Activated CD4-positive, alpha-beta T cell treated with anti-CD3 and anti-CD28 coated beads for 36 hours (primary cell): ENCODE results near the gene GPX4. TPM values are rescaled to one million over a fixed set of nuclear protein-coding genes. Genes with fewer than 3 reads are reported as not detected.
A peak's percentile ranks its signal among the peaks of the same experiment; 100 is the strongest.

Experiments
- ATAC-seq: fragments of 200-7000 bp; cut with Tn5 transposase; one replicate; pipeline ENCODE4 v1.10.0; 2021; ENCODE audit warnings: mild to moderate bottlenecking, moderate library complexity
- CTCF ChIA-PET: fragments of 350-600 bp; sonication (Branson Sonifier 250); formaldehyde crosslinking; loops from one replicate; lab custom pipeline; 2021; ENCODE audit warnings: antibody characterized with exemption; lab: Charles Lee
- POLR2A ChIA-PET: fragments of 350-600 bp; sonication (Branson Sonifier 250); formaldehyde crosslinking; loops from one replicate; lab custom pipeline; 2021; ENCODE audit warnings: antibody characterized with exemption, inconsistent platforms; lab: Charles Lee
- DNase-seq: peaks from one replicate; pipeline ENCODE4 v3.0.0-alpha.2; 2020
- H3K27ac Mint-ChIP-seq: one replicate; pipeline ENCODE4 v1.8.0; 2021; ENCODE audit warnings: mixed read lengths
- H3K27me3 Mint-ChIP-seq: one replicate; pipeline ENCODE4 v1.8.0; 2021; ENCODE audit warnings: mixed read lengths
- H3K36me3 Mint-ChIP-seq: one replicate; pipeline ENCODE4 v1.8.0; 2021; ENCODE audit warnings: low read depth, mixed read lengths
- H3K4me1 Mint-ChIP-seq: one replicate; pipeline ENCODE4 v1.8.0; 2021; ENCODE audit warnings: mixed read lengths
- H3K4me3 Mint-ChIP-seq: one replicate; pipeline ENCODE4 v1.8.0; 2021; ENCODE audit warnings: mild to moderate bottlenecking, moderate library complexity, mixed read lengths
- H3K9me3 Mint-ChIP-seq: one replicate; pipeline ENCODE4 v1.8.0; 2021; ENCODE audit warnings: low read depth, mixed read lengths
- intact Hi-C, 2 experiments: fragments of 100-400 bp; cut with DNase I in 1 of 2; cut with micrococcal nuclease in 1 of 2; formaldehyde crosslinking; loops; one replicate each; pipeline versions ENCODE4 v1.14.2 to v1.15.1; 2022 to 2024; cut with DNase I, micrococcal nuclease
- total RNA-seq, 2 experiments: library from RNA; stranded (reverse); gene quantifications; one replicate each; pipeline ENCODE4 v1.2.3, GENCODE V29; 2021

GPX4 gene
- 100 to 1,000 TPM; 192 to 218 TPM for total RNA-seq

- Mint-ChIP-seq H3K36me3 (peaks cover 9% of the 10 kb centered on the region), H3K9me3 (peaks cover 4% of the 10 kb centered on the region), H3K4me3 (peak within 1 kb of the TSS; percentile 71), H3K27me3 (no peaks in the 10 kb centered on the region), H3K4me1 (peaks cover 52% of the 10 kb centered on the region), H3K27ac (peak within 1 kb of the TSS; percentile 83)
- DNase-seq (peak; percentile 100), ATAC-seq (peak; percentile 81)
- POLR2A ChIA-PET, result no interaction called here
- CTCF ChIA-PET, result interaction anchor here (0.8 to 1.8 kb wide), 3 partner anchors 9 to 138 kb away, joined by 3 read pairs; partner anchors contain the start of gene ATP5F1D
- intact Hi-C loops, result loop anchor here (1.0 to 5.0 kb wide), 10 partner anchors 22 to 165 kb away; partner anchors contain the start of genes ARHGAP45 (in 2 of the 2), ATP5F1D (in 2 of the 2), RNU6-2 (in 2 of the 2) and TMEM259 (in 2 of the 2)
These were observed at the start of gene GPX4 for GRCh38 chr19:1103708-1104310. TSS of gene GPX4 (plus strand) at chr19:1103994. CDS start at chr19:1104044, 50 bp downstream.

- peaks cover 21% of the 10 kb centered on the region for H3K36me3 Mint-ChIP-seq
- CTCF ChIA-PET, result interaction anchor here (0.7 to 0.8 kb wide), 2 partner anchors 9 to 63 kb away, joined by 3 read pairs; no protein-coding TSS in a partner anchor
- intact Hi-C loops, result no loop called here
- no peak overlapping the region for H3K4me3 Mint-ChIP-seq
- peaks cover 8% of the 10 kb centered on the region for H3K9me3 Mint-ChIP-seq
- POLR2A ChIA-PET, result no interaction called here
- H3K27ac Mint-ChIP-seq, result no peak overlapping the region
- H3K27me3 Mint-ChIP-seq, result no peaks in the 10 kb centered on the region
- ATAC-seq (no peak), DNase-seq (no peak)
- peaks cover 12% of the 10 kb centered on the region for H3K4me1 Mint-ChIP-seq
These were observed 49.4 kb upstream of the GPX4 start for GRCh38 chr19:1054102-1055027.

GRCh38 chr19:1055028-1055425 lies 48.8 kb upstream of the GPX4 start:
- no peak for DNase-seq
- intact Hi-C loops, result no loop called here
- H3K36me3 Mint-ChIP-seq, result peaks cover 21% of the 10 kb centered on the region
- H3K27me3 Mint-ChIP-seq, result no peaks in the 10 kb centered on the region
- H3K4me3 Mint-ChIP-seq, result no peak overlapping the region
- ChIA-PET CTCF (interaction anchor here (0.8 kb wide), 1 partner anchor 10 kb away, joined by 3 read pairs; no protein-coding TSS in a partner anchor), POLR2A (interaction anchor here (0.7 kb wide), 1 partner anchor 33 kb away, joined by 3 read pairs; no protein-coding TSS in a partner anchor)
- peaks cover 12% of the 10 kb centered on the region for H3K4me1 Mint-ChIP-seq
- no peak for ATAC-seq
- no peak overlapping the region for H3K27ac Mint-ChIP-seq
- H3K9me3 Mint-ChIP-seq, result peaks cover 8% of the 10 kb centered on the region

- Mint-ChIP-seq H3K4me3 (no peak overlapping the region), H3K27me3 (no peaks in the 10 kb centered on the region), H3K36me3 (peaks cover 21% of the 10 kb centered on the region), H3K9me3 (peaks cover 8% of the 10 kb centered on the region), H3K4me1 (peaks cover 12% of the 10 kb centered on the region), H3K27ac (no peak overlapping the region)
- intact Hi-C loops, result no loop called here
- DNase-seq (no peak), ATAC-seq (no peak)
- ChIA-PET CTCF (interaction anchor here (0.6 to 0.7 kb wide), 2 partner anchors 27 to 133 kb away, joined by 3 to 4 read pairs; no protein-coding TSS in a partner anchor), POLR2A (interaction anchor here (0.7 kb wide), 1 partner anchor 32 kb away, joined by 3 read pairs; no protein-coding TSS in a partner anchor)
These were observed 47.7 kb upstream of the GPX4 start for GRCh38 chr19:1055886-1056620.

GRCh38 chr19:1057176-1057855 lies 46.5 kb upstream of the GPX4 start:
- H3K27ac Mint-ChIP-seq, result no peak overlapping the region
- intact Hi-C loops, result no loop called here
- DNase-seq, result peak; percentile 56

GRCh38 chr19:1058112-1058511 lies 45.7 kb upstream of the GPX4 start:
- no peaks in the 10 kb centered on the region for H3K27me3 Mint-ChIP-seq
- H3K4me3 Mint-ChIP-seq, result no peak overlapping the region
- no peak for ATAC-seq
- intact Hi-C loops, result no loop called here
- POLR2A ChIA-PET, result interaction anchor here (1.3 kb wide), 1 partner anchor 37 kb away, joined by 3 read pairs; the partner anchor contains the start of gene RNU6-2
- DNase-seq, result no peak
- CTCF ChIA-PET, result interaction anchor here (0.6 to 0.7 kb wide), 2 partner anchors 17 to 32 kb away, joined by 3 to 6 read pairs; no protein-coding TSS in a partner anchor
- H3K36me3 Mint-ChIP-seq, result peaks cover 21% of the 10 kb centered on the region
- H3K4me1 Mint-ChIP-seq, result peaks cover 12% of the 10 kb centered on the region
- peaks cover 8% of the 10 kb centered on the region for H3K9me3 Mint-ChIP-seq
- H3K27ac Mint-ChIP-seq, result peak overlapping the region; percentile 13

More at GRCh38 chr19:1057176-1057855, 46.5 kb upstream of the GPX4 start:
- Mint-ChIP-seq H3K4me3 (no peak overlapping the region), H3K36me3 (peaks cover 21% of the 10 kb centered on the region), H3K4me1 (peaks cover 12% of the 10 kb centered on the region), H3K9me3 (peaks cover 8% of the 10 kb centered on the region), H3K27me3 (no peaks in the 10 kb centered on the region)
- peak; percentile 68 for ATAC-seq
- POLR2A ChIA-PET, result interaction anchor here (0.6 to 1.3 kb wide), 2 partner anchors 27 to 36 kb away, joined by 3 read pairs; partner anchors contain the start of gene RNU6-2
- CTCF ChIA-PET, result interaction anchor here (0.7 kb wide), 1 partner anchor 16 kb away, joined by 6 read pairs; no protein-coding TSS in a partner anchor

- intact Hi-C loops, result loop anchor here in 1 of 2 experiments (10.0 kb wide), 1 partner anchor 794 kb away; no protein-coding TSS in a partner anchor
- Mint-ChIP-seq H3K4me1 (peaks cover 29% of the 10 kb centered on the region), H3K27me3 (no peaks in the 10 kb centered on the region), H3K4me3 (no peak overlapping the region), H3K9me3 (peaks cover 8% of the 10 kb centered on the region), H3K36me3 (peaks cover 21% of the 10 kb centered on the region), H3K27ac (no peak overlapping the region)
- ChIA-PET POLR2A (no interaction called here), CTCF (interaction anchor here (1.2 kb wide), 1 partner anchor 183 kb away, joined by 3 read pairs; no protein-coding TSS in a partner anchor)
- ATAC-seq (no peak), DNase-seq (no peak)
These were observed 43.1 kb upstream of the GPX4 start for GRCh38 chr19:1060689-1061088.

- POLR2A ChIA-PET, result no interaction called here
- H3K4me3 Mint-ChIP-seq, result no peak overlapping the region
These were observed 41.8 kb upstream of the GPX4 start for GRCh38 chr19:1061987-1062386.

GRCh38 chr19:1062387-1063029 lies 41.3 kb upstream of the GPX4 start:
- intact Hi-C loops, result loop anchor here in 1 of 2 experiments (1.0 to 10.0 kb wide), 4 partner anchors 20 to 792 kb away; no protein-coding TSS in a partner anchor
- Mint-ChIP-seq H3K4me3 (no peak overlapping the region), H3K27me3 (no peaks in the 10 kb centered on the region), H3K27ac (no peak overlapping the region), H3K4me1 (peaks cover 27% of the 10 kb centered on the region), H3K9me3 (peaks cover under 1% of the 10 kb centered on the region), H3K36me3 (peaks cover 5% of the 10 kb centered on the region)
- DNase-seq (no peak), ATAC-seq (peak; percentile 25)
- ChIA-PET POLR2A (no interaction called here), CTCF (interaction anchor here (0.5 kb wide), 1 partner anchor 24 kb away, joined by 3 read pairs; no protein-coding TSS in a partner anchor)

More at GRCh38 chr19:1061987-1062386, 41.8 kb upstream of the GPX4 start:
- CTCF ChIA-PET, result no interaction called here
- ATAC-seq, result no peak
- Mint-ChIP-seq H3K9me3 (peaks cover 3% of the 10 kb centered on the region), H3K4me1 (peaks cover 30% of the 10 kb centered on the region), H3K36me3 (peaks cover 10% of the 10 kb centered on the region), H3K27ac (no peak overlapping the region), H3K27me3 (no peaks in the 10 kb centered on the region)
- no peak for DNase-seq
- intact Hi-C loops, result loop anchor here in 1 of 2 experiments (1.0 to 10.0 kb wide), 3 partner anchors 20 to 793 kb away; no protein-coding TSS in a partner anchor
